GM12878 (cell line): ENCODE data around the gene HECTD4. TPM values are rescaled to one million over a fixed set of nuclear protein-coding genes. Genes with fewer than 3 reads are reported as not detected.

Source experiments
- ATAC-seq: fragments of 200-7000 bp; cut with Tn5 transposase; 3 replicates; pipeline ENCODE4 v1.9.1; 2020; ENCODE audit warnings: mild to moderate bottlenecking, moderate library complexity
- BruUV-seq: library from RNA; stranded (reverse); fragments of 400-500 nt; replicated peaks from 2 replicates; lab custom pipeline; 2021; lab: Mats Ljungman, UMichigan
- CTCF ChIA-PET: fragments of 300-600 bp; sonication (Branson Sonifier 250); formaldehyde crosslinking; extraction: SDS; loops from one replicate; lab custom pipeline; 2021; ENCODE audit warnings: inconsistent platforms; lab: Yijun Ruan, JAX
- POLR2A ChIA-PET: fragments of 350-600 bp; formaldehyde crosslinking; extraction: SDS; loops from one replicate; lab custom pipeline; 2021; ENCODE audit warnings: inconsistent platforms; lab: Charles Lee
- RAD21 ChIA-PET: fragments of 300-600 bp; sonication (Branson Sonifier 250); formaldehyde crosslinking; loops from one replicate; lab custom pipeline; 2023; ENCODE audit warnings: antibody characterized with exemption; ENCODE audit not compliant: unreplicated experiment; lab: Charles Lee
- SMC1A ChIA-PET: fragments of 300-600 bp; sonication (Branson Sonifier 250); formaldehyde crosslinking; loops from one replicate; lab custom pipeline; 2023; ENCODE audit not compliant: unreplicated experiment, uncharacterized antibody; lab: Charles Lee
- DNase-seq: peaks from one replicate; pipeline ENCODE4 v3.0.0-alpha.2; 2011; ENCODE audit warnings: low read depth, low spot score
- FAIRE-seq: peaks from 3 replicates; lab custom pipeline; 2011; peaks lifted over from hg19 to GRCh38; lab: Jason Lieb, UNC
- H2AFZ ChIP-seq: 2 replicates; pipeline ENCODE4 v1.6.0; 2011; ENCODE audit warnings: low read depth, low read length, control low read depth; ENCODE audit not compliant: control insufficient read depth
- H3K27ac ChIP-seq: 2 replicates; pipeline ENCODE4 v1.5.1; 2011; ENCODE audit warnings: control low read depth; ENCODE audit not compliant: control insufficient read depth, insufficient read depth
- H3K27me3 ChIP-seq, 2 experiments: replicated peaks in 1 of 2; 2 replicates each; pipeline versions ENCODE4 v1.6.0 to v1.6.1; 2011; ENCODE audit warnings: low read length in 1 of 2; ENCODE audit not compliant: control insufficient read depth in 2 of 2, insufficient read depth in 2 of 2
- H3K36me3 ChIP-seq, 2 experiments: 2 replicates each; pipeline ENCODE4 v1.5.1; 2011; ENCODE audit warnings: low read length in 1 of 2; ENCODE audit not compliant: control insufficient read depth in 2 of 2, insufficient read depth in 2 of 2
- H3K4me1 ChIP-seq: 2 replicates; pipeline ENCODE4 v1.6.1; 2011; ENCODE audit warnings: mild to moderate bottlenecking, low read length, moderate library complexity, mixed read lengths; ENCODE audit not compliant: control insufficient read depth, insufficient read depth
- H3K4me2 ChIP-seq: 2 replicates; pipeline ENCODE4 v1.6.0; 2011; ENCODE audit warnings: control low read depth; ENCODE audit not compliant: control insufficient read depth, insufficient read depth
- H3K4me3 ChIP-seq: fragments of 200-600 bp; sonication (generic); 2 replicates; pipeline ENCODE4 v1.5.1; 2016
- H3K79me2 ChIP-seq: 2 replicates; pipeline ENCODE4 v1.6.0; 2011; ENCODE audit warnings: low read length; ENCODE audit not compliant: control insufficient read depth, insufficient read depth
- H3K9ac ChIP-seq: 2 replicates; pipeline ENCODE4 v1.8.0; 2011; ENCODE audit warnings: low read length, control low read depth, mixed read lengths; ENCODE audit not compliant: control insufficient read depth, insufficient read depth
- H3K9me3 ChIP-seq: replicated peaks from 3 replicates; pipeline ENCODE4 v1.5.1; 2011; ENCODE audit warnings: mild to moderate bottlenecking, low read length; ENCODE audit not compliant: control insufficient read depth, insufficient read depth
- H4K20me1 ChIP-seq: 2 replicates; pipeline ENCODE4 v1.6.0; 2011; ENCODE audit not compliant: control insufficient read depth, insufficient read depth
- BRCA1 ChIP-seq: IDR thresholded peaks from 2 replicates; pipeline ENCODE4 v1.6.1; 2011; ENCODE audit warnings: low read depth, low read length, improper control_type of control experiment
- CBX3 ChIP-seq: fragments of 200-600 bp; sonication (generic); IDR thresholded peaks from 2 replicates; pipeline ENCODE4 v1.6.1; 2016; ENCODE audit warnings: low read depth, borderline replicate concordance
- EGR1 ChIP-seq, 2 experiments: IDR thresholded peaks; 1 replicate in 1 of 2; 2 replicates in 1 of 2; pipeline ENCODE4 v1.6.1; 2011 to 2012; ENCODE audit warnings: low read depth in 2 of 2, low read length in 2 of 2, borderline replicate concordance in 1 of 2, mild to moderate bottlenecking in 1 of 2, moderate library complexity in 1 of 2
- ESRRA ChIP-seq: IDR thresholded peaks from 2 replicates; pipeline ENCODE4 v1.6.1; 2012; ENCODE audit warnings: mild to moderate bottlenecking, low read length, improper control_type of control experiment
- KDM1A ChIP-seq: fragments of 200-600 bp; sonication (generic); IDR thresholded peaks from 2 replicates; pipeline ENCODE4 v1.6.1; 2016; ENCODE audit warnings: borderline replicate concordance
- LARP7 ChIP-seq: fragments of 450-650 bp; IDR thresholded peaks from 2 replicates; pipeline ENCODE4 v1.6.1; 2017; ENCODE audit warnings: mild to moderate bottlenecking
- MEF2A ChIP-seq: IDR thresholded peaks from 2 replicates; pipeline ENCODE4 v1.6.1; 2011; ENCODE audit warnings: low read depth, mild to moderate bottlenecking, low read length, moderate library complexity; ENCODE audit not compliant: insufficient read depth
- MTA3 ChIP-seq: IDR thresholded peaks from 2 replicates; pipeline ENCODE4 v1.6.1; 2012; ENCODE audit warnings: low read length, inconsistent platforms, borderline replicate concordance
- PML ChIP-seq: IDR thresholded peaks from 2 replicates; pipeline ENCODE4 v1.6.1; 2012; ENCODE audit warnings: low read length, inconsistent platforms
- STAT1 ChIP-seq: fragments of 450-650 bp; conservative IDR thresholded peaks from 2 replicates; pipeline ENCODE4 v1.6.1; 2014; ENCODE audit warnings: antibody characterized with exemption, mild to moderate bottlenecking
- YBX1 ChIP-seq: fragments of 450-650 bp; IDR thresholded peaks from 2 replicates; pipeline ENCODE4 v1.6.1; 2016; ENCODE audit warnings: antibody characterized with exemption
- ZNF622 ChIP-seq: fragments of 450-650 bp; IDR thresholded peaks from 2 replicates; pipeline ENCODE4 v1.6.1; 2017; ENCODE audit warnings: mild to moderate bottlenecking, inconsistent platforms
- WGBS: methylation state at CpG from one replicate; pipeline ENCODE4 v1.1.6; 2016; ENCODE audit warnings: low lambda C conversion rate; ENCODE audit not compliant: insufficient replicate concordance, insufficient coverage; ENCODE audit errors: missing lambda C conversion rate; 5-methylcytosine and 5-hydroxymethylcytosine counted together
- in situ Hi-C: fragments of 300-500 bp; cut with MboI; formaldehyde crosslinking; loops from 9 replicates; pipeline ENCODE4 v1.14.3; 2018; ENCODE audit warnings: mixed read lengths
- intact Hi-C: fragments of 100-400 bp; cut with micrococcal nuclease; formaldehyde crosslinking; loops from one replicate; pipeline ENCODE4 v1.14.2; 2022; ENCODE audit not compliant: unreplicated experiment
- polyA plus RNA-seq, 11 experiments: library from polyadenylated mRNA; depleted of rRNA in 4 of 11; unstranded in 6 of 11; stranded (reverse) in 5 of 11; fragments of >200 nt; fragmentation: Nextera tagmentation in 4 of 11; fragmentation: Illumina TruSeq in 1 of 11; extraction: Ambion mirVana in 4 of 11; extraction: Trizol in 1 of 11; gene quantifications; 1 replicate in 1 of 11; 2 replicates in 10 of 11; pipeline versions ENCODE4 v1.2.1 to v1.2.3, GENCODE V29; 2011 to 2016; ENCODE audit warnings: inconsistent platforms in 2 of 11, missing spikeins in 2 of 11, low read depth in 1 of 11
- total RNA-seq, 4 experiments: library from RNA; depleted of rRNA in 3 of 4; stranded (reverse); fragments of >200 nt in 3 of 4; fragmentation: Illumina TruSeq in 1 of 4; extraction: Trizol in 1 of 4; gene quantifications; 2 replicates each; pipeline versions ENCODE4 v1.2.1 to v1.2.3, GENCODE V29; 2013 to 2021
- TF ChIP-seq, protein P1 (sequence below): fragments of 450-650 bp; IDR thresholded peaks from 2 replicates; pipeline ENCODE4 v1.6.1; 2014; ENCODE audit warnings: mild to moderate bottlenecking
- TF ChIP-seq, protein P2 (sequence below): IDR thresholded peaks from 2 replicates; pipeline ENCODE4 v1.6.1; 2011; ENCODE audit warnings: low read depth, mild to moderate bottlenecking, low read length, moderate library complexity, borderline replicate concordance; ENCODE audit errors: extremely low read depth

The HECTD4 gene
- total and polyA plus RNA-seq, 10 of the 15 experiments (the other 5 are each of a cell fraction or from before 2014, with no cell fraction given) = 5.8 to 43.9 (median 17.9) TPM

DNA sequence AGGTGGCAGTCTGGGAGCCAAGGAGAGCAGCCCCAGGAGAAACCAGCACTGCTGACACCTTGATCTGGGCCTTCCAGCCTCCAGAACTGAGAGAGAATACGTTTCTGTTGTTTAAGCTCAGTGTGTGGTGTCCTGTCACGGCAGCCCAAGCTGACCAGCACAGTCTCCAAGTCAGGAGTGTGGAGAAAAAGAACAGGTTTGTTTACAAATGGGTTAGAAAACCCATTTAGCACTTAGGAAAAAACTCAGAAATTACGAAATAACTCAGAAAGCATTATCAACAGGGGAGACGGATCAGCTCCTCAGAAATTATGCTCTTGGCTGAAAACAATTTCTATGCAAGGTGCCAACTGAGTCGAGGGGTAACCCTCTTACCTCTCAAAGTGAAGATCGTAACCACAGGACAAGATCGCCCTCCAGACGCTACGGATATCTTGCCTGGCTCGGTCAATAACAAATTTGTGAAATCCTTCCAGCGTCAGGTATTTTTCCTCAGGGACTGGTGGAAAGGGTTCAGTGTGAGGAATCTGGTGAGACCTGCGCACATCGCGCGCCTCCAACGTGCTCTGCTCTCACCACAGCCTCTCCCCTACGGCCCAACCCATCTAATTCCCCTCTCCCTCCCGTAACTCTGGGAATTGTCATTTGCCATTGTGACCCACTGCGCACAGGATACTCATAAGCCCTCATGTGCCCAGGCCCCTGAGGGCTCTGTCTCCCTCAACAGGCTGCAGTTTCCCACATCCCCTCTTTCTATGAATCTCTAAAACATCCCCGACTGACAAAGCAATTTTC lies 206.7 kb downstream of the HECTD4 start:
- ChIA-PET RAD21 (no interaction called here), SMC1A (no interaction called here), CTCF (no interaction called here), POLR2A (no interaction called here)
- H4K20me1 ChIP-seq = no peaks in the 10 kb centered on the region
- WGBS = 96% methylated on average over 20 of the region's 20 CpGs
- no peak overlapping the region for H3K9ac ChIP-seq
- in situ Hi-C loops (no loop called here), intact Hi-C loops (no loop called here)
- H3K36me3 ChIP-seq = peaks cover 6 to 23% of the 10 kb centered on the region in 2 experiments
- no peak for TF ChIP-seq ZNF622
- no peaks in the 10 kb centered on the region for H3K79me2 ChIP-seq
- no peak overlapping the region for H2AFZ ChIP-seq
- ATAC-seq = no peak
- FAIRE-seq = no peak
- DNase-seq = no peak
- H3K4me2 ChIP-seq = no peak overlapping the region
- H3K4me1 ChIP-seq = no peaks in the 10 kb centered on the region
- no peaks in the 10 kb centered on the region for H3K27me3 ChIP-seq
- H3K9me3 ChIP-seq = no peaks in the 10 kb centered on the region
- no TSS peak for BruUV-seq
- H3K4me3 ChIP-seq = no peak overlapping the region
- no peak overlapping the region for H3K27ac ChIP-seq

DNA sequence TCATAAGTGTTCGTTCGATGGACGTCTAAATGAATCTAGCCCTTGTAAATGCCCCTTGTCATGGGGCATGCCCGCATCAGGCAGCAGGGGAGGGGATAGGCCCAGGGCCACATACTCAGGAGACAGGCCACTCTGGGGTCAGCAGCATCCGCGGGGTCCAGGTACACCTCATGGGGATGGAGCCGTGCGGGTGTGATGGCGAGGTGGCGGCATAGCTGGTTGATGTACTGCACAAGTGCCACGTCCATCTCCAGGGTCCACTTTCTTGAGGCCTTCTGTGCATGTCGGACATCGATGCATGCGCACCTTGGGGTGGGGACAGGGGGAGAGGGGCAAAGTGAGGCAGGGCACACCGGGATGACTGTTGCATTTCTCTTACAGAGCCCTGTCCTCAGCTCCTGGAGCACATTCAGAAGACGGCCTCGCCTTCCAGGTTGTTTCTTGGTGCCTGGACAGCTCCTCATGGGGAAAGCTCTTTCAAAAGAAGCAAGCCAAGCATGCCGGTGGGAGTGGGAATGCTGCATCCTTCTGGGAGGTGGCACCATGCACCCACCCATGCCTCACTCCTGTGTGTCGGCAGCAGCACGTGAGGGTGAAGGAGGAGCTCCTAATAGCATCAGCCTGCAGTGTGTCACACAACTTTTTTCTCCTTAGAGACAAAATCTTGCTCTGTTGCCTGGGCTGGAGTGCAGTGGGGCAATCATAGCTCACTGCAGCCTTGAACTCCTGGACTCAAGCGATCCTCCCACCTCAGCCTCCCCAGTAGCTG lies 209.5 kb downstream of the HECTD4 start:
- ChIA-PET RAD21 (no interaction called here), POLR2A (interaction anchor here (0.6 kb wide), 1 partner anchor 10 kb away, joined by 3 read pairs; no protein-coding TSS in a partner anchor), CTCF (interaction anchor here (0.9 kb wide), 1 partner anchor 53 kb away, joined by 3 read pairs; no protein-coding TSS in a partner anchor), SMC1A (no interaction called here)
- intact Hi-C loops = no loop called here
- Histone ChIP-seq H2AFZ (no peak overlapping the region), H3K27ac (no peak overlapping the region), H3K27me3 (no peaks in the 10 kb centered on the region), H3K4me1 (no peaks in the 10 kb centered on the region), H3K4me2 (no peak overlapping the region), H3K9ac (no peak overlapping the region), H3K79me2 (no peaks in the 10 kb centered on the region), H3K9me3 (no peaks in the 10 kb centered on the region), H3K36me3 (peaks cover 8 to 20% of the 10 kb centered on the region in 2 experiments), H3K4me3 (no peak overlapping the region), H4K20me1 (no peaks in the 10 kb centered on the region)
- DNase-seq (no peak), ATAC-seq (no peak), FAIRE-seq (no peak)
- WGBS = 99% methylated on average over 17 of the region's 21 CpGs
- BruUV-seq = no TSS peak
- in situ Hi-C loops = no loop called here
- TF ChIP-seq BRCA1 (no peak), STAT1 (no peak), PML (no peak), YBX1 (no peak), EGR1 (IDR thresholded peaks at IDR 0.05; ENCODE audit: borderline replicate concordance in 1 of 2, low read depth in 2 of 2, low read length in 2 of 2) (no peak), CBX3 (no peak), KDM1A (no peak), ESRRA (no peak), MEF2A (no peak), LARP7 (no peak), MTA3 (no peak)
- TF ChIP-seq, protein P1, sequence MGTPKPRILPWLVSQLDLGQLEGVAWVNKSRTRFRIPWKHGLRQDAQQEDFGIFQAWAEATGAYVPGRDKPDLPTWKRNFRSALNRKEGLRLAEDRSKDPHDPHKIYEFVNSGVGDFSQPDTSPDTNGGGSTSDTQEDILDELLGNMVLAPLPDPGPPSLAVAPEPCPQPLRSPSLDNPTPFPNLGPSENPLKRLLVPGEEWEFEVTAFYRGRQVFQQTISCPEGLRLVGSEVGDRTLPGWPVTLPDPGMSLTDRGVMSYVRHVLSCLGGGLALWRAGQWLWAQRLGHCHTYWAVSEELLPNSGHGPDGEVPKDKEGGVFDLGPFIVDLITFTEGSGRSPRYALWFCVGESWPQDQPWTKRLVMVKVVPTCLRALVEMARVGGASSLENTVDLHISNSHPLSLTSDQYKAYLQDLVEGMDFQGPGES = no peak
- TF ChIP-seq, protein P2, sequence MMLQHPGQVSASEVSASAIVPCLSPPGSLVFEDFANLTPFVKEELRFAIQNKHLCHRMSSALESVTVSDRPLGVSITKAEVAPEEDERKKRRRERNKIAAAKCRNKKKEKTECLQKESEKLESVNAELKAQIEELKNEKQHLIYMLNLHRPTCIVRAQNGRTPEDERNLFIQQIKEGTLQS = no peak
